ENCODE data around the gene POLE.

GRCh38 chr12:132730353-132730752, 43.2 kb upstream of the POLE start:
- TF ChIP-seq TAF1 (IDR thresholded peaks at IDR 0.05; ENCODE audit: borderline replicate concordance, low read depth, low read length) (no peak), POLR2A (IDR thresholded peaks at IDR 0.05; ENCODE audit: low read depth, low read length) (no peak), POLR2AphosphoS5 (IDR thresholded peaks at IDR 0.05; ENCODE audit: low read depth, low read length) (0 out of 2 replicates have a peak, but pooled peaks have one; percentile 24)
